ENCODE data around the gene PAGR1. TPM values are rescaled to one million over a fixed set of nuclear protein-coding genes. Genes with fewer than 3 reads are reported as not detected.
"Not testable (repeated sequence)": the region's sequence is repeated elsewhere in the genome, so short reads cannot be mapped to it uniquely, and the experiment has no call there.

Gene PAGR1
- total and polyA plus RNA-seq, 2 experiments from 2014 or later, result 39.3 to 53.4 TPM

GRCh38 chr16:29791845-29792807, 23.8 kb upstream of the PAGR1 start:
- Histone ChIP-seq H4K20me1 (ENCODE audit: insufficient read depth, poor library complexity, severe bottlenecking) (peaks cover 2% of the 10 kb centered on the region), H3K27me3 (no peaks in the 10 kb centered on the region), H3K9me3 (ENCODE audit: low read depth) (no peaks in the 10 kb centered on the region), H3K4me3 (peak overlapping the region; percentile 71), H3K27ac (no peak overlapping the region), H3K36me3 (replicated peaks; ENCODE audit: insufficient read depth, low read depth) (no peaks in the 10 kb centered on the region), H2AFZ (no peak overlapping the region), H3K9me2 (replicated peaks; ENCODE audit: insufficient read depth) (no peaks in the 10 kb centered on the region), H3K4me1 (ENCODE audit: insufficient read depth) (no peaks in the 10 kb centered on the region), H3K79me2 (peaks cover 56% of the 10 kb centered on the region), H3K4me2 (peak overlapping the region; percentile 86)
- TF ChIP-seq CTCF (IDR thresholded peaks at IDR 0.05; ENCODE audit: poor library complexity) (no peak), EZH2phosphoT487 (IDR thresholded peaks at IDR 0.05; ENCODE audit: low read depth, severe bottlenecking, unreplicated experiment) (no peak), EZH2 (IDR thresholded peaks at IDR 0.05; ENCODE audit: borderline replicate concordance) (no peak)
- WGBS (ENCODE audit: low lambda C conversion rate, missing lambda C conversion rate), result 66% methylated on average over 9 of the region's 9 CpGs
- DNase-seq (ENCODE audit: low spot score), result no peak

- not testable (repeated sequence) for H3K27me3 ChIP-seq; H3K36me3 ChIP-seq (replicated peaks; ENCODE audit: insufficient read depth, low read depth); H2AFZ ChIP-seq; H3K4me1 ChIP-seq (ENCODE audit: insufficient read depth); H3K9me3 ChIP-seq (ENCODE audit: low read depth); H3K9me2 ChIP-seq (replicated peaks; ENCODE audit: insufficient read depth); H3K4me3 ChIP-seq; H3K4me2 ChIP-seq; DNase-seq (ENCODE audit: low spot score); H4K20me1 ChIP-seq (ENCODE audit: insufficient read depth, poor library complexity, severe bottlenecking); H3K27ac ChIP-seq
- 93% methylated on average over 18 of the region's 18 CpGs for WGBS (ENCODE audit: low lambda C conversion rate, missing lambda C conversion rate)
- H3K79me2 ChIP-seq, result peaks cover 56% of the 10 kb centered on the region
Measured at GRCh38 chr16:29793153-29793552, 22.8 kb upstream of the PAGR1 start.

GRCh38 chr16:29794231-29794710, 21.7 kb upstream of the PAGR1 start:
- TF ChIP-seq CTCF (IDR thresholded peaks at IDR 0.05; ENCODE audit: poor library complexity), result no peak
- no peak for TF ChIP-seq EZH2 (IDR thresholded peaks at IDR 0.05; ENCODE audit: borderline replicate concordance)
- no peak for TF ChIP-seq EZH2phosphoT487 (IDR thresholded peaks at IDR 0.05; ENCODE audit: low read depth, severe bottlenecking, unreplicated experiment)
- no peaks in the 10 kb centered on the region for H3K36me3 ChIP-seq (replicated peaks; ENCODE audit: insufficient read depth, low read depth)
- H3K79me2 ChIP-seq, result peaks cover 56% of the 10 kb centered on the region

GRCh38 chr16:29802416-29802935, 13.5 kb upstream of the PAGR1 start:
- Histone ChIP-seq H3K27me3 (no peaks in the 10 kb centered on the region), H3K27ac (no peak overlapping the region), H3K79me2 (peaks cover 10% of the 10 kb centered on the region), H3K4me2 (no peak overlapping the region), H3K9me3 (ENCODE audit: low read depth) (no peaks in the 10 kb centered on the region), H4K20me1 (ENCODE audit: insufficient read depth, poor library complexity, severe bottlenecking) (no peaks in the 10 kb centered on the region), H3K9me2 (replicated peaks; ENCODE audit: insufficient read depth) (no peaks in the 10 kb centered on the region), H3K4me1 (ENCODE audit: insufficient read depth) (peaks cover 7% of the 10 kb centered on the region), H3K36me3 (replicated peaks; ENCODE audit: insufficient read depth, low read depth) (no peaks in the 10 kb centered on the region), H2AFZ (no peak overlapping the region), H3K4me3 (no peak overlapping the region)
- TF ChIP-seq EZH2phosphoT487 (IDR thresholded peaks at IDR 0.05; ENCODE audit: low read depth, severe bottlenecking, unreplicated experiment) (no peak), EZH2 (IDR thresholded peaks at IDR 0.05; ENCODE audit: borderline replicate concordance) (no peak), CTCF (IDR thresholded peaks at IDR 0.05; ENCODE audit: poor library complexity) (no peak)
- no peak for DNase-seq (ENCODE audit: low spot score)
- 96% methylated on average over 8 of the region's 8 CpGs for WGBS (ENCODE audit: low lambda C conversion rate, missing lambda C conversion rate)

More at GRCh38 chr16:29794231-29794710, 21.7 kb upstream of the PAGR1 start:
- H3K4me1 ChIP-seq (ENCODE audit: insufficient read depth), result no peaks in the 10 kb centered on the region
- no peaks in the 10 kb centered on the region for H3K9me2 ChIP-seq (replicated peaks; ENCODE audit: insufficient read depth)
- no peak overlapping the region for H3K4me2 ChIP-seq
- H3K4me3 ChIP-seq, result no peak overlapping the region
- H3K27ac ChIP-seq, result no peak overlapping the region
- WGBS (ENCODE audit: low lambda C conversion rate, missing lambda C conversion rate), result 97% methylated on average over 3 of the region's 3 CpGs
- H3K27me3 ChIP-seq, result no peaks in the 10 kb centered on the region
- DNase-seq (ENCODE audit: low spot score), result no peak
- H2AFZ ChIP-seq, result no peak overlapping the region
- peaks cover 2% of the 10 kb centered on the region for H4K20me1 ChIP-seq (ENCODE audit: insufficient read depth, poor library complexity, severe bottlenecking)
- H3K9me3 ChIP-seq (ENCODE audit: low read depth), result no peaks in the 10 kb centered on the region
